GM21515 (cell line): ENCODE measurements around the gene RPP14.
A peak's percentile ranks its signal among the peaks of the same experiment; 100 is the strongest.
"Not testable (repeated sequence)": the region's sequence is repeated elsewhere in the genome, so short reads cannot be mapped to it uniquely, and the experiment has no call there.

ENCODE experiments used
- ATAC-seq: cut with Tn5 transposase; IDR thresholded peaks from one replicate; pipeline ENCODE4 v1.9.1; 2021; ENCODE audit not compliant: unreplicated experiment

Gene RPP14

GRCh38 chr3:58329922-58330413 is 23.9 kb downstream of the RPP14 start:
- ATAC-seq, result no peak

- no peak for ATAC-seq
These were observed 25.6 kb downstream of the RPP14 start for GRCh38 chr3:58331593-58332152.

- ATAC-seq, result peak; percentile 90
These were observed 26.6 kb downstream of the RPP14 start, which contains the start of gene PXK for GRCh38 chr3:58332575-58333188. Gene PXK, plus strand, starts transcription at chr3:58332892. Its CDS starts 97 bp downstream, at chr3:58332989.

- ATAC-seq, result peak; percentile 49
These were observed 27.4 kb downstream of the RPP14 start for GRCh38 chr3:58333206-58334012.

GRCh38 chr3:58334013-58334321 is 27.9 kb downstream of the RPP14 start:
- no peak for ATAC-seq

GRCh38 chr3:58334506-58334884 is 28.4 kb downstream of the RPP14 start:
- ATAC-seq, result no peak

- no peak for ATAC-seq
These were observed 29.6 kb downstream of the RPP14 start for GRCh38 chr3:58335652-58335947.

- no peak for ATAC-seq
These were observed 30.3 kb downstream of the RPP14 start for GRCh38 chr3:58336135-58336882.

- ATAC-seq, result no peak
These were observed 31.1 kb downstream of the RPP14 start for GRCh38 chr3:58337190-58337589.

- ATAC-seq, result not testable (repeated sequence)
These were observed 33.1 kb downstream of the RPP14 start for GRCh38 chr3:58339146-58339545.

GRCh38 chr3:58340594-58341244 is 34.7 kb downstream of the RPP14 start:
- no peak for ATAC-seq

GRCh38 chr3:58341376-58341775 is 35.3 kb downstream of the RPP14 start:
- no peak for ATAC-seq

- ATAC-seq, result no peak
These were observed 36.6 kb downstream of the RPP14 start for GRCh38 chr3:58342676-58343075.

- no peak for ATAC-seq
These were observed 39.4 kb downstream of the RPP14 start for GRCh38 chr3:58345457-58345856.

GRCh38 chr3:58346368-58346767 is 40.3 kb downstream of the RPP14 start:
- ATAC-seq, result no peak

- ATAC-seq, result no peak
These were observed 41.9 kb downstream of the RPP14 start for GRCh38 chr3:58347984-58348383.

GRCh38 chr3:58349792-58350626 is 44.0 kb downstream of the RPP14 start:
- ATAC-seq, result peak; percentile 90

GRCh38 chr3:58350627-58351013 is 44.6 kb downstream of the RPP14 start:
- ATAC-seq, result no peak

GRCh38 chr3:58351920-58352319 is 45.9 kb downstream of the RPP14 start:
- ATAC-seq, result no peak

GRCh38 chr3:58352626-58353025 is 46.6 kb downstream of the RPP14 start:
- ATAC-seq, result no peak
